Suppressor macrophage (primary cell): ENCODE results near the gene CYLD.

ENCODE experiments used
- DNase-seq, 4 experiments: peaks; one replicate each; pipeline ENCODE4 v3.0.0-alpha.2; 2020 to 2022

The CYLD gene

GRCh38 chr16:50781518-50781917 lies 39.6 kb downstream of the CYLD start:
- DNase-seq: no peak

- DNase-seq: no peak
Observed at GRCh38 chr16:50789757-50790156, 47.9 kb downstream of the CYLD start.

- DNase-seq: no peak
Observed at GRCh38 chr16:50791522-50791921, 49.6 kb downstream of the CYLD start.

- DNase-seq: no peak
Observed at GRCh38 chr16:50796829-50797228, 54.9 kb downstream of the CYLD start.

GRCh38 chr16:50797456-50797855 lies 55.6 kb downstream of the CYLD start:
- DNase-seq: no peak

GRCh38 chr16:50800074-50800473 lies 58.2 kb downstream of the CYLD start:
- DNase-seq: no peak

GRCh38 chr16:50801036-50801435 lies 59.1 kb downstream of the CYLD start:
- DNase-seq: no peak

GRCh38 chr16:50802000-50802399 lies 60.1 kb downstream of the CYLD start:
- DNase-seq: no peak

- DNase-seq: no peak
Observed at GRCh38 chr16:50802961-50803360, 61.1 kb downstream of the CYLD start.

GRCh38 chr16:50804290-50804907 lies 62.5 kb downstream of the CYLD start:
- no peak for DNase-seq

GRCh38 chr16:50806099-50807062 lies 64.5 kb downstream of the CYLD start:
- DNase-seq: peak; percentile 91 to 93 (median 92)

GRCh38 chr16:50808929-50809538 lies 67.1 kb downstream of the CYLD start:
- DNase-seq: no peak

GRCh38 chr16:50809561-50809960 lies 67.7 kb downstream of the CYLD start:
- DNase-seq: no peak

- no peak for DNase-seq
Observed at GRCh38 chr16:50810241-50810965, 68.5 kb downstream of the CYLD start.

GRCh38 chr16:50812046-50812445 lies 70.2 kb downstream of the CYLD start:
- DNase-seq: no peak

- DNase-seq: no peak
Observed at GRCh38 chr16:50812876-50813466, 71.1 kb downstream of the CYLD start.

GRCh38 chr16:50814052-50814451 lies 72.2 kb downstream of the CYLD start:
- no peak for DNase-seq

- DNase-seq: no peak
Observed at GRCh38 chr16:50814541-50814940, 72.7 kb downstream of the CYLD start.

- DNase-seq: no peak
Observed at GRCh38 chr16:50815382-50815781, 73.5 kb downstream of the CYLD start.

- DNase-seq: no peak
Observed at GRCh38 chr16:50816901-50817555, 75.1 kb downstream of the CYLD start.

GRCh38 chr16:50818380-50818779 lies 76.5 kb downstream of the CYLD start:
- DNase-seq: no peak

- no peak for DNase-seq
Observed at GRCh38 chr16:50819706-50820105, 77.8 kb downstream of the CYLD start.
